ENCODE results near the gene ASTN2. TPM values are rescaled to one million over a fixed set of nuclear protein-coding genes. Genes with fewer than 3 reads are reported as not detected.

ASTN2 gene
- total RNA-seq, 1 donor from 2014 or later: 15.9 TPM

DNA sequence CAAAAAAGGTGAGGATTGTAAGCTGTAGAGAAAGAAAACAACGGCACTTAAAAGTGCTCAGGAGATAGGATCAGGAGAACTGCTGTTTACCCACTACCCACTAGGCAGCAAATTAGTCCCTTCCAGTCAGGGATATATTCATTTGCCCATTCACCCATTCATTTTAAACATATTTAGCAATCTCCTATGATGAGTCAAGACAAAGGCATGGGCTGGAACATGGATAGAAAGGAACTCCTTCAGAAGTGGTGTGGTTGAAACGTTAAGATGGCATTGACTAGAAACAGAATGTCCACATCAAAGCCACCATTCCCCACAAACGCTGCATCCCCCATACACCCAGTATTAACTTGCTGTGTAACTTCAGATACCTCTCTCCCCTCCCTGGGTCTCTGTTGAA lies 225.7 kb downstream of the ASTN2 start:
- no peaks in the 10 kb centered on the region for H3K36me3 Mint-ChIP-seq
- DNase-seq (ENCODE audit: extremely low spot score, unreplicated experiment): no peak
- no peak overlapping the region for H3K27ac Mint-ChIP-seq
- no peaks in the 10 kb centered on the region for H3K4me1 Mint-ChIP-seq (ENCODE audit: unreplicated experiment)
- TF ChIP-seq CTCF (conservative IDR thresholded peaks at IDR 0.05): no peak
- H3K27me3 Mint-ChIP-seq: peaks cover 3% of the 10 kb centered on the region
- H3K9me3 Mint-ChIP-seq: no peaks in the 10 kb centered on the region
- H3K4me3 Mint-ChIP-seq: no peak overlapping the region

DNA sequence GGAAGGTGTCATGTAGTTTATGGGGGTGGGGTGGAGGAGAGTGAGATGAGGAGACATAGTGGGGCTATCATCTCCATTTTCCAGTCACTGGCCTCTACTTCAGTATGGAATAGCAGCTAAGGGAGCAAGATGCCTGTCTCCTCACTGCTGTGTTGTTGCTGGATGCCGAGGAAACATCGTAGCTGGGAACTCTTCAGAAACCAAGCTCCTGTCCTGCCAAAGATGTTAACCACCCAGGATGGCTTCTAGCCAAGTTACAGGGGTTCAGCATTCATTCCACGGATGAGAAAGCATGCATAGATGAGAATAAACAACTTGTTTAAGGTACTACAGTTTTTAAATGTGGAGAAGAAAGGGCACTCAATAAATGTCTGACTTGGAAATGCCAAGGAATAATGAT lies 226.5 kb downstream of the ASTN2 start:
- no peak for TF ChIP-seq CTCF (conservative IDR thresholded peaks at IDR 0.05)
- Mint-ChIP-seq H3K4me1 (ENCODE audit: unreplicated experiment) (no peaks in the 10 kb centered on the region), H3K36me3 (no peaks in the 10 kb centered on the region), H3K27me3 (peaks cover 3% of the 10 kb centered on the region), H3K9me3 (no peaks in the 10 kb centered on the region), H3K4me3 (no peak overlapping the region), H3K27ac (no peak overlapping the region)
- DNase-seq (ENCODE audit: extremely low spot score, unreplicated experiment): no peak

GRCh38 chr9:117187498-117187897 lies 227.4 kb downstream of the ASTN2 start:
- Mint-ChIP-seq H3K27me3 (peaks cover 3% of the 10 kb centered on the region), H3K4me1 (ENCODE audit: unreplicated experiment) (no peaks in the 10 kb centered on the region), H3K4me3 (no peak overlapping the region), H3K36me3 (no peaks in the 10 kb centered on the region), H3K9me3 (no peaks in the 10 kb centered on the region), H3K27ac (no peak overlapping the region)
- no peak for DNase-seq (ENCODE audit: extremely low spot score, unreplicated experiment)
- no peak for TF ChIP-seq CTCF (conservative IDR thresholded peaks at IDR 0.05)

DNA sequence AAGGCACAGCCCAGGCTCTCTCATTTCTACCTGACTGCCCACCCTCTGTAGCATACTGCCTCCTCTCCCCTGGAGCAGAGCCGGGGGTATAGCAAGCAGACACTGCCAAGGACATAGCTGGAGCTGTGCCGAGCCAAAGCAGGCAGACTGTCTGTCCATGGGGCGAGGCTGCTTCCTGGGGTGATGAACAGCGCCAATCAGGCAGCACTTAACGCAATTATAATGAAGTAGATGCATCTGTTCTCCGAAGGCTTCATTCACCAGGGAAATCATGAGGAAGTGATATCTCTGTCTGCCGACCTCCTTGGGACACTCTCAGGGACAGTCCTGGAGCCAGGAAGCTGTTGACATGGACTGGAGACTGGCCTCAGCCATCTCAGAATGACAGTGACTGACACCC lies 230.7 kb downstream of the ASTN2 start:
- Mint-ChIP-seq H3K9me3 (no peaks in the 10 kb centered on the region), H3K4me1 (ENCODE audit: unreplicated experiment) (no peaks in the 10 kb centered on the region), H3K27me3 (peaks cover 3% of the 10 kb centered on the region), H3K36me3 (no peaks in the 10 kb centered on the region), H3K4me3 (no peak overlapping the region), H3K27ac (no peak overlapping the region)
- no peak for TF ChIP-seq CTCF (conservative IDR thresholded peaks at IDR 0.05)
- no peak for DNase-seq (ENCODE audit: extremely low spot score, unreplicated experiment)

DNA sequence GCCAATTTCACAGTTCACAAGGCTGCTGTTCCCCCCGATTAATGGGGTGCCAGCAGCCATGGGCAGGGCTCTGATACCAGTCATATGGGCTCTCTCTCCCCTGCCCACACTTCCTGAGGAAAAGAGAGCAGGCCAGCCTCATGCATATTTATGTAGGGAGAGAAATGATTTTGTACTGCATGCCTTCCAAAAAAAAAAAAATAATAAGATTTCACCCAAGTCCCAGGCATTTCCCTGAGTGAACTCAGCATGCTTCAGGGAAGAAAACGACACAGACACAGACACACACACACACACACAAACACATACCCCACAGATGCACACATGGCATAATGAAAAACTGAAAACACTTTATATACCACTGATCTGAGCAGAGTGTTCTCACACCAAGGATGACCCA lies 232.8 kb downstream of the ASTN2 start:
- TF ChIP-seq CTCF (conservative IDR thresholded peaks at IDR 0.05): no peak
- H3K27ac Mint-ChIP-seq: no peak overlapping the region
- no peaks in the 10 kb centered on the region for H3K9me3 Mint-ChIP-seq
- no peak for DNase-seq (ENCODE audit: extremely low spot score, unreplicated experiment)
- no peak overlapping the region for H3K4me3 Mint-ChIP-seq
- H3K36me3 Mint-ChIP-seq: no peaks in the 10 kb centered on the region
- H3K4me1 Mint-ChIP-seq (ENCODE audit: unreplicated experiment): no peaks in the 10 kb centered on the region
- peaks cover 3% of the 10 kb centered on the region for H3K27me3 Mint-ChIP-seq

DNA sequence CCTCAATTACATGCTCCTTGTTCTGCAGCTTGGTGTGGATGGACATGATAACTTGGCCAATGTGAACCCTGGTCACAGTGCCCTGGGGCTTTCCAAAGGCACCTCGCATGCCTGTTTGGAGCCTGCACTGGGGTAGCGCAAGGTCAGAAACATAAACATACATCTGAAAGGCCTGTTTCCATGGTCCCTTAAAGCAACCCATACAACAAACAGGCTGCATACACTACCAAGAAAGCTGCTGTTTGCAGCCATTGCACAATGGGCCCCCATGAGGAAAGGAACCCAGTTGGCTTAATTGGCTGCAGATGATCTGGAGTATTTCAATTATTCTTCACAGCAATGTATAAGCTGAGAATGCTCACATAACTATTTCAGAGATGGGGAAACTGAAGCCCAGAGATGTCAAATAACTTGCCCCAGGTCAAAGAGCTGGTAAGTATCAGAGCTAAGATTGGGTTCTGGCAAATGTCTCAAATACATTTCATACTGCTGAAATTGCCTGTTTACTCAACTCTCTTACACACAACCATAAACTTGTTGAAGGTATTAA lies 233.9 kb downstream of the ASTN2 start:
- no peaks in the 10 kb centered on the region for H3K4me1 Mint-ChIP-seq (ENCODE audit: unreplicated experiment)
- H3K4me3 Mint-ChIP-seq: no peak overlapping the region

More for the DNA sequence above, 233.9 kb downstream of the ASTN2 start:
- TF ChIP-seq CTCF (conservative IDR thresholded peaks at IDR 0.05): no peak
- Mint-ChIP-seq H3K9me3 (no peaks in the 10 kb centered on the region), H3K27ac (no peak overlapping the region), H3K36me3 (no peaks in the 10 kb centered on the region), H3K27me3 (peaks cover 3% of the 10 kb centered on the region)
- no peak for DNase-seq (ENCODE audit: extremely low spot score, unreplicated experiment)
